PC-3 (cell line): ENCODE results near the gene KBTBD3. TPM values are rescaled to one million over a fixed set of nuclear protein-coding genes. Genes with fewer than 3 reads are reported as not detected.
"Not testable (repeated sequence)": the region's sequence is repeated elsewhere in the genome, so short reads cannot be mapped to it uniquely, and the experiment has no call there.

Source experiments
- ATAC-seq: fragments of 200-7000 bp; cut with Tn5 transposase; 2 replicates; pipeline ENCODE4 v1.9.1; 2020; ENCODE audit warnings: mild to moderate bottlenecking, moderate library complexity
- BruUV-seq: library from RNA; stranded (reverse); fragments of 400-500 nt; replicated peaks from 2 replicates; lab custom pipeline; 2021; lab: Mats Ljungman, UMichigan
- CTCF ChIA-PET: fragments of 300-600 bp; sonication (Branson Sonifier 250); formaldehyde crosslinking; loops from one replicate; lab custom pipeline; 2022; ENCODE audit warnings: antibody characterized with exemption; lab: Charles Lee
- POLR2A ChIA-PET: fragments of 300-600 bp; sonication (Branson Sonifier 250); formaldehyde crosslinking; loops from one replicate; lab custom pipeline; 2022; ENCODE audit warnings: antibody characterized with exemption; ENCODE audit not compliant: unreplicated experiment; lab: Charles Lee
- DNase-seq: peaks from one replicate; pipeline ENCODE4 v3.0.0-alpha.2; 2015
- H2AFZ ChIP-seq: fragments of 300-600 bp; sonication (generic); 2 replicates; pipeline ENCODE4 v1.6.0; 2016; ENCODE audit warnings: antibody characterized with exemption, low read length
- H3F3A ChIP-seq: fragments of 300-600 bp; sonication (generic); one replicate; pipeline ENCODE4 v1.6.0; 2017; ENCODE audit warnings: antibody characterized with exemption, low read length, control low read depth, mild to moderate bottlenecking; ENCODE audit not compliant: unreplicated experiment
- H3K27ac ChIP-seq: fragments of 300-600 bp; sonication (generic); 2 replicates; pipeline ENCODE4 v1.5.1; 2016; ENCODE audit warnings: mild to moderate bottlenecking, low read length
- H3K27me3 ChIP-seq: fragments of 300-600 bp; sonication (generic); 2 replicates; pipeline ENCODE4 v1.6.1; 2016; ENCODE audit warnings: low read length, mixed read lengths
- H3K36me3 ChIP-seq: fragments of 300-600 bp; sonication (generic); 2 replicates; pipeline ENCODE4 v1.6.1; 2016; ENCODE audit warnings: low read depth, mixed run types, low read length, mixed read lengths
- H3K4me1 ChIP-seq: fragments of 300-600 bp; sonication (generic); 2 replicates; pipeline ENCODE4 v1.5.1; 2016; ENCODE audit warnings: low read length; ENCODE audit not compliant: insufficient read depth
- H3K4me2 ChIP-seq: fragments of 300-600 bp; sonication (generic); 2 replicates; pipeline ENCODE4 v1.6.0; 2016; ENCODE audit warnings: low read length
- H3K4me3 ChIP-seq: fragments of 300-600 bp; sonication (generic); 2 replicates; pipeline ENCODE4 v1.5.1; 2016; ENCODE audit warnings: mild to moderate bottlenecking, low read length, mixed read lengths
- H3K79me2 ChIP-seq: fragments of 300-600 bp; sonication (generic); 2 replicates; pipeline ENCODE4 v1.6.1; 2017; ENCODE audit warnings: low read length, mixed read lengths
- H3K9ac ChIP-seq: fragments of 300-600 bp; sonication (generic); 2 replicates; pipeline ENCODE4 v1.6.0; 2016; ENCODE audit warnings: mild to moderate bottlenecking, low read length
- H3K9me2 ChIP-seq: fragments of 300-600 bp; sonication (generic); replicated peaks from 2 replicates; pipeline ENCODE4 v1.6.1; 2016; ENCODE audit warnings: mixed run types, low read length, mixed read lengths
- H3K9me3 ChIP-seq: fragments of 300-600 bp; sonication (generic); 2 replicates; pipeline ENCODE4 v1.6.1; 2016; ENCODE audit warnings: low read length, mixed read lengths
- H4K20me1 ChIP-seq: fragments of 300-600 bp; sonication (generic); 2 replicates; pipeline ENCODE4 v1.6.1; 2016; ENCODE audit warnings: low read length, mixed read lengths
- EZH2 ChIP-seq: fragments of 300-600 bp; sonication (generic); IDR thresholded peaks from one replicate; pipeline ENCODE4 v1.6.1; 2017; ENCODE audit warnings: antibody characterized with exemption, mild to moderate bottlenecking, low read length; ENCODE audit not compliant: unreplicated experiment
- EZH2phosphoT487 ChIP-seq: fragments of 300-600 bp; sonication (generic); IDR thresholded peaks from 2 replicates; pipeline ENCODE4 v1.6.1; 2018; ENCODE audit warnings: mild to moderate bottlenecking, antibody characterized with exemption, low read length, borderline replicate concordance
- intact Hi-C: fragments of 100-400 bp; cut with micrococcal nuclease; formaldehyde crosslinking; loops from 2 replicates; pipeline ENCODE4 v1.9.0; 2023
- total RNA-seq: library from RNA; depleted of rRNA; stranded (reverse); fragments of >200 nt; gene quantifications from 2 replicates; pipeline ENCODE4 v1.2.3, GENCODE V29; 2014
- TF ChIP-seq, protein P1 (sequence below): fragments of 300-600 bp; sonication (generic); conservative IDR thresholded peaks from 2 replicates; pipeline ENCODE4 v1.5.1; 2017; ENCODE audit warnings: antibody characterized with exemption, low read depth, mild to moderate bottlenecking, low read length

KBTBD3 gene
- total RNA-seq, 1 experiment from 2014 or later, result 2.0 TPM

- Histone ChIP-seq H3K27me3 (no peaks in the 10 kb centered on the region), H3K9ac (no peak overlapping the region), H3K27ac (no peak overlapping the region), H2AFZ (no peak overlapping the region), H3K4me2 (no peak overlapping the region), H3K36me3 (peaks cover 18% of the 10 kb centered on the region), H4K20me1 (no peaks in the 10 kb centered on the region), H3K4me1 (peaks cover 10% of the 10 kb centered on the region; the same call in 1 of the 2 replicates), H3F3A (no peaks in the 10 kb centered on the region), H3K4me3 (no peak overlapping the region), H3K9me3 (no peaks in the 10 kb centered on the region), H3K9me2 (no peaks in the 10 kb centered on the region), H3K79me2 (peaks cover 47% of the 10 kb centered on the region)
- TF ChIP-seq, protein P1, sequence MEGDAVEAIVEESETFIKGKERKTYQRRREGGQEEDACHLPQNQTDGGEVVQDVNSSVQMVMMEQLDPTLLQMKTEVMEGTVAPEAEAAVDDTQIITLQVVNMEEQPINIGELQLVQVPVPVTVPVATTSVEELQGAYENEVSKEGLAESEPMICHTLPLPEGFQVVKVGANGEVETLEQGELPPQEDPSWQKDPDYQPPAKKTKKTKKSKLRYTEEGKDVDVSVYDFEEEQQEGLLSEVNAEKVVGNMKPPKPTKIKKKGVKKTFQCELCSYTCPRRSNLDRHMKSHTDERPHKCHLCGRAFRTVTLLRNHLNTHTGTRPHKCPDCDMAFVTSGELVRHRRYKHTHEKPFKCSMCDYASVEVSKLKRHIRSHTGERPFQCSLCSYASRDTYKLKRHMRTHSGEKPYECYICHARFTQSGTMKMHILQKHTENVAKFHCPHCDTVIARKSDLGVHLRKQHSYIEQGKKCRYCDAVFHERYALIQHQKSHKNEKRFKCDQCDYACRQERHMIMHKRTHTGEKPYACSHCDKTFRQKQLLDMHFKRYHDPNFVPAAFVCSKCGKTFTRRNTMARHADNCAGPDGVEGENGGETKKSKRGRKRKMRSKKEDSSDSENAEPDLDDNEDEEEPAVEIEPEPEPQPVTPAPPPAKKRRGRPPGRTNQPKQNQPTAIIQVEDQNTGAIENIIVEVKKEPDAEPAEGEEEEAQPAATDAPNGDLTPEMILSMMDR, result no peak
- no peak for TF ChIP-seq EZH2
- TF ChIP-seq EZH2phosphoT487, result no peak
- ChIA-PET POLR2A (no interaction called here), CTCF (no interaction called here)
- intact Hi-C loops, result no loop called here
- ATAC-seq (no peak), DNase-seq (no peak)
- no TSS peak for BruUV-seq
These were observed 63.1 kb downstream of the KBTBD3 start for GRCh38 chr11:106014035-106014434.

GRCh38 chr11:106012744-106013143 is 64.4 kb downstream of the KBTBD3 start:
- intact Hi-C loops, result no loop called here
- Histone ChIP-seq H3K27ac (no peak overlapping the region), H3F3A (no peaks in the 10 kb centered on the region), H3K9me3 (no peaks in the 10 kb centered on the region), H3K79me2 (peaks cover 44% of the 10 kb centered on the region), H3K36me3 (peaks cover 31% of the 10 kb centered on the region), H3K9ac (no peak overlapping the region), H3K4me3 (no peak overlapping the region), H3K9me2 (no peaks in the 10 kb centered on the region), H2AFZ (no peak overlapping the region), H3K27me3 (no peaks in the 10 kb centered on the region), H3K4me1 (no peaks in the 10 kb centered on the region), H4K20me1 (no peaks in the 10 kb centered on the region), H3K4me2 (no peak overlapping the region)
- no peak for ATAC-seq
- CTCF ChIA-PET, result no interaction called here
- BruUV-seq, result no TSS peak
- POLR2A ChIA-PET, result no interaction called here
- DNase-seq, result no peak
- TF ChIP-seq EZH2phosphoT487, result no peak
- TF ChIP-seq EZH2, result no peak
- TF ChIP-seq, protein P1, result no peak

DNA sequence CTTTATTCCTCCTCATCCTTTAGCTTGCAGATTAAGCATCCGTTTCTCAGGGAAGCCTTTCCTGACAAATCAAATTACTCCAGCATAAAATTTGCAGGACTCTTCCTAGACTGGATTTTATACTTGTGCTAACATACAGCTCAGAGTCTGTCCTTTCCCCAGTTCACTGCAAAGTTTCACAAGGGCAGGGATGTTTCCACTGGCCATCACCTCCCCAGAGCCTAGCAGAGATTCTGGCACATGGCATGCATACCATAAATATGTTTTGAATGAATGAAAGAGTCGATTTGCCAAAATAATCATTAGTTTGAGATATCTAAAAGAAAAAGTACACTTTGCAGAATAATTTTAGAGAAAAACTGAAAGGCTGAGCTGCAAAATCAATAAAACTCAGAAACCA is 65.7 kb downstream of the KBTBD3 start:
- H2AFZ ChIP-seq, result no peak overlapping the region
- ATAC-seq (no peak), DNase-seq (no peak)
- TF ChIP-seq EZH2phosphoT487 (no peak), EZH2 (no peak)
- TF ChIP-seq, protein P1, result no peak
- H3F3A ChIP-seq, result no peaks in the 10 kb centered on the region
- H3K4me1 ChIP-seq, result no peaks in the 10 kb centered on the region
- no TSS peak for BruUV-seq
- no peak overlapping the region for H3K9ac ChIP-seq
- H3K9me2 ChIP-seq, result no peaks in the 10 kb centered on the region
- CTCF ChIA-PET, result no interaction called here
- POLR2A ChIA-PET, result no interaction called here
- H4K20me1 ChIP-seq, result no peaks in the 10 kb centered on the region
- H3K36me3 ChIP-seq, result peaks cover 44% of the 10 kb centered on the region
- no peak overlapping the region for H3K4me3 ChIP-seq
- no peak overlapping the region for H3K4me2 ChIP-seq
- peaks cover 32% of the 10 kb centered on the region for H3K79me2 ChIP-seq
- no peak overlapping the region for H3K27ac ChIP-seq
- H3K9me3 ChIP-seq, result no peaks in the 10 kb centered on the region
- intact Hi-C loops, result no loop called here
- H3K27me3 ChIP-seq, result no peaks in the 10 kb centered on the region

DNA sequence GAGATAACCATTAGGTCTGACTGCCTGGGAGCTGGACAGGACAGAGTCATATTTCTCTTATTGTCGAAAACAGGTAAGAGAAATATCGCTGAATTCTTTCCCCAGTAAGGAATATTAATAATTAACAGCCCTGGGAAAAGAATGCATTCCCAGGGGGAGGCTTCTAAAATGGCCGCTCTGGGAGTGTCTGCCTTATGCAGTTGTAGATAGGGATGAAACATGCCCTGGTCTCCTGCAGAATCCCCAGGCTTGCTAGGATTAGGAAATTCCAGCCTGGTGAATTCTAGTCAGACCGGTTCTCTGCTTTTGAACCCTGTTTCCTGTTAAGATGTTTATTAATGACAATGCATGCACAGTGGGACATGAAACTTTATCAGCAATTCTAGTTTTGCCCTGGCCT is 74.1 kb downstream of the KBTBD3 start:
- H3K9ac ChIP-seq, H3K27ac ChIP-seq, H3K27me3 ChIP-seq, DNase-seq, H3K9me3 ChIP-seq, H3K4me3 ChIP-seq, H3K9me2 ChIP-seq, ATAC-seq, H3K4me2 ChIP-seq, H4K20me1 ChIP-seq, CTCF ChIA-PET, POLR2A ChIA-PET, BruUV-seq, intact Hi-C loops, H3K4me1 ChIP-seq, H3F3A ChIP-seq, H2AFZ ChIP-seq: not testable (repeated sequence)
- H3K79me2 ChIP-seq, result peaks cover 18% of the 10 kb centered on the region; the same call in 1 of the 2 replicates
- H3K36me3 ChIP-seq, result peaks cover 44% of the 10 kb centered on the region
